GM12874 (cell line): ENCODE results near the gene RAB24.

ENCODE experiments used
- TF ChIP-seq, protein P1 (sequence below): IDR thresholded peaks from 2 replicates; pipeline ENCODE4 v1.5.1; 2011; ENCODE audit warnings: low read depth, mild to moderate bottlenecking, control low read depth, low read length, moderate library complexity; ENCODE audit not compliant: insufficient read depth

RAB24 gene

DNA sequence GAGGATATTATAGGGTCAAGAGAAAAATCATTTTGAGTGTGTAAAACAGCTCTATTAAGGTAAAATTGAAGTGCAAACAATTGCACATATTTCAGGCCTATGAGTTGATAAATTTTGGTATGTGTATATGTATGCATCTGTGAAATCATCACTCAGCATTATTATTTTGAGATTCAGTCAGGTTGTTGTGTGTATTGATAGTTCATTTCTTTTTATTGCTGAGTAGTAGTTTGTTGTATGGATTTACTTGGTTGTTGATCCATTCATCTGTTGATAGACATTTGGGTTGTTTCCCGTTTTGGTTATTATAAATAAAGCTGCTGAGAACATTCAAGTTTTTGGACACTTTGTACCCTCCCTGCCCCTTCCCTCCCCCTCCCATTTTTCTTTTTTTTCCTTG lies 50.3 kb downstream of the RAB24 start:
- TF ChIP-seq, protein P1, sequence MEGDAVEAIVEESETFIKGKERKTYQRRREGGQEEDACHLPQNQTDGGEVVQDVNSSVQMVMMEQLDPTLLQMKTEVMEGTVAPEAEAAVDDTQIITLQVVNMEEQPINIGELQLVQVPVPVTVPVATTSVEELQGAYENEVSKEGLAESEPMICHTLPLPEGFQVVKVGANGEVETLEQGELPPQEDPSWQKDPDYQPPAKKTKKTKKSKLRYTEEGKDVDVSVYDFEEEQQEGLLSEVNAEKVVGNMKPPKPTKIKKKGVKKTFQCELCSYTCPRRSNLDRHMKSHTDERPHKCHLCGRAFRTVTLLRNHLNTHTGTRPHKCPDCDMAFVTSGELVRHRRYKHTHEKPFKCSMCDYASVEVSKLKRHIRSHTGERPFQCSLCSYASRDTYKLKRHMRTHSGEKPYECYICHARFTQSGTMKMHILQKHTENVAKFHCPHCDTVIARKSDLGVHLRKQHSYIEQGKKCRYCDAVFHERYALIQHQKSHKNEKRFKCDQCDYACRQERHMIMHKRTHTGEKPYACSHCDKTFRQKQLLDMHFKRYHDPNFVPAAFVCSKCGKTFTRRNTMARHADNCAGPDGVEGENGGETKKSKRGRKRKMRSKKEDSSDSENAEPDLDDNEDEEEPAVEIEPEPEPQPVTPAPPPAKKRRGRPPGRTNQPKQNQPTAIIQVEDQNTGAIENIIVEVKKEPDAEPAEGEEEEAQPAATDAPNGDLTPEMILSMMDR = no peak
